ENCODE results near the gene ACADM. TPM values are rescaled to one million over a fixed set of nuclear protein-coding genes. Genes with fewer than 3 reads are reported as not detected.
"Not testable (repeated sequence)": the region's sequence is repeated elsewhere in the genome, so short reads cannot be mapped to it uniquely, and the experiment has no call there.

Gene ACADM
- polyA plus RNA-seq (2013, experiment 1 of 2), result 28.4 TPM
- polyA plus RNA-seq (2013, experiment 2 of 2), result 27.9 TPM

DNA sequence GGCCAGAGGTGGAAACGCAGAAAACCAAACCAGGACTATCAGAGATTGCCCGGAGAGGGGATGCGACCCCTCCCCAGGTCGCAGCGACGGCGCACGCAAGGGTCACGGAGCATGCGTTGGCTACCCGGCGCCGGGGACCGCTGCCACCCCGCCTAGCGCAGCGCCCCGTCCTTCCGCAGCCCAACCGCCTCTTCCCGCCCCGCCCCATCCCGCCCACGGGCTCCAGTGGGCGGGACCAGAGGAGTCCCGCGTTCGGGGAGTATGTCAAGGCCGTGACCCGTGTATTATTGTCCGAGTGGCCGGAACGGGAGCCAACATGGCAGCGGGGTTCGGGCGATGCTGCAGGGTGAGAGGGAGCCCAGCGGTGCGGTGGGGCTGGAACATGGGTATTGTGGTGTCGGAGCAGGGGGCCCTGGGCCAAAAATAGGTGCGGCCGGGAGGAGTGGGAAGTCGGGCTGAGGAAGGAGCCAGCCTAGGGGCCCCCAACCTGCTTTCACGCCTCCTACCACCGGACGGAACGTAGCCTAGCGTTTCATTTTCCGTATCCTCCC is at the start of gene ACADM:
Gene ACADM, plus strand, starts transcription at position 238 of the 551 bp plus-strand sequence. Its CDS starts 79 bp downstream, at position 317.
- H3K23ac ChIP-seq (ENCODE audit: low read length), result no peak within 1 kb of the TSS
- H3K9ac ChIP-seq (ENCODE audit: low read length), result peak within 1 kb of the TSS; percentile 91
- peaks cover 7% of the 10 kb centered on the region for H3K79me1 ChIP-seq (ENCODE audit: low read length)
- H3K4ac ChIP-seq (ENCODE audit: low read depth, low read length), result no peak within 1 kb of the TSS
- H2BK15ac ChIP-seq (replicated peaks; ENCODE audit: low read depth), result no peak within 1 kb of the TSS
- H4K8ac ChIP-seq (ENCODE audit: low read depth, low read length), result no peak within 1 kb of the TSS
- no peak within 1 kb of the TSS for H4K5ac ChIP-seq (ENCODE audit: low read length)
- peaks cover 14% of the 10 kb centered on the region for H3K79me2 ChIP-seq (ENCODE audit: control insufficient read depth, insufficient read depth, low read length)
- no peaks in the 10 kb centered on the region for H3K36me3 ChIP-seq (ENCODE audit: control insufficient read depth, insufficient read depth, low read length)
- WGBS (ENCODE audit: extremely low coverage, insufficient coverage, low lambda C conversion rate), result no CpG with 5 or more reads among the region's 48 CpGs
- no peaks in the 10 kb centered on the region for H3K27me3 ChIP-seq (ENCODE audit: insufficient read depth, low read length, poor library complexity)
- peak; percentile 83 for DNase-seq
- H3K4me1 ChIP-seq (ENCODE audit: control insufficient read depth, low read depth, low read length), result no peaks in the 10 kb centered on the region
- no peak within 1 kb of the TSS for H2BK120ac ChIP-seq (ENCODE audit: low read depth, low read length)
- H2AK5ac ChIP-seq (ENCODE audit: low read length), result no peak within 1 kb of the TSS
- H3K4me3 ChIP-seq (ENCODE audit: low read length), result peak within 1 kb of the TSS; percentile 78
- H3K56ac ChIP-seq (ENCODE audit: low read length), result peak within 1 kb of the TSS; percentile 91
- H3K18ac ChIP-seq (ENCODE audit: low read length), result peak within 1 kb of the TSS; percentile 91
- H2BK5ac ChIP-seq (ENCODE audit: low read length), result peak within 1 kb of the TSS; percentile 43
- peak within 1 kb of the TSS; percentile 88 for H3K27ac ChIP-seq (ENCODE audit: low read depth, low read length)
- H3K4me2 ChIP-seq (ENCODE audit: low read length), result peak within 1 kb of the TSS; percentile 45

DNA sequence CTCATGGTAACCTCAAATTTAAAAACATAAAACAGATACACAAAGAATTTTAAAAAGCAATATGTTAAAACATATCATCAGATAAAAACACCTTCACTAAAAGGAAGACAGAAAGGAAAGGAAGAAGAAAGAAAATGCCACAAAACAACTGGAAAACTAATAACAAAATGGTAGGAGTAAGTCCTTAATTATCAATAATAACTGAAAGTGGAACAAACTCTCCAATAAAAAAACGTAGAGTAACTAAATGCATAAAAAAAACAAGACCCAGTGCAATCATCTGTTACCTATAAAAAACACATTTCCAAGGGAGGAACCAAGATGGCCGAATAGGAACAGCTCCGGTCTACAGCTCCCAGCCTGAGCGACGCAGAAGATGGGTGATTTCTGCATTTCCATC is 47.1 kb upstream of the ACADM start:
- no peak overlapping the region for H4K8ac ChIP-seq (ENCODE audit: low read depth, low read length)
- no peaks in the 10 kb centered on the region for H3K27me3 ChIP-seq (ENCODE audit: insufficient read depth, low read length, poor library complexity)
- no peaks in the 10 kb centered on the region for H3K79me1 ChIP-seq (ENCODE audit: low read length)
- no peak for DNase-seq
- H3K4me1 ChIP-seq (ENCODE audit: control insufficient read depth, low read depth, low read length), result peaks cover 6% of the 10 kb centered on the region
- H3K79me2 ChIP-seq (ENCODE audit: control insufficient read depth, insufficient read depth, low read length), result no peaks in the 10 kb centered on the region
- no peak overlapping the region for H3K27ac ChIP-seq (ENCODE audit: low read depth, low read length)
- no peak overlapping the region for H2BK5ac ChIP-seq (ENCODE audit: low read length)
- H3K56ac ChIP-seq (ENCODE audit: low read length), result no peak overlapping the region
- H3K4me3 ChIP-seq (ENCODE audit: low read length), result no peak overlapping the region
- H3K23ac ChIP-seq (ENCODE audit: low read length), result no peak overlapping the region
- H4K5ac ChIP-seq (ENCODE audit: low read length), result no peak overlapping the region
- H3K9ac ChIP-seq (ENCODE audit: low read length), result no peak overlapping the region
- H3K4me2 ChIP-seq (ENCODE audit: low read length), result no peak overlapping the region
- H3K36me3 ChIP-seq (ENCODE audit: control insufficient read depth, insufficient read depth, low read length), result no peaks in the 10 kb centered on the region
- no peak overlapping the region for H2BK15ac ChIP-seq (replicated peaks; ENCODE audit: low read depth)
- no peak overlapping the region for H3K4ac ChIP-seq (ENCODE audit: low read depth, low read length)
- no peak overlapping the region for H2BK120ac ChIP-seq (ENCODE audit: low read depth, low read length)
- no CpG with 5 or more reads among the region's 5 CpGs for WGBS (ENCODE audit: extremely low coverage, insufficient coverage, low lambda C conversion rate)
- H3K18ac ChIP-seq (ENCODE audit: low read length), result no peak overlapping the region
- no peak overlapping the region for H2AK5ac ChIP-seq (ENCODE audit: low read length)

DNA sequence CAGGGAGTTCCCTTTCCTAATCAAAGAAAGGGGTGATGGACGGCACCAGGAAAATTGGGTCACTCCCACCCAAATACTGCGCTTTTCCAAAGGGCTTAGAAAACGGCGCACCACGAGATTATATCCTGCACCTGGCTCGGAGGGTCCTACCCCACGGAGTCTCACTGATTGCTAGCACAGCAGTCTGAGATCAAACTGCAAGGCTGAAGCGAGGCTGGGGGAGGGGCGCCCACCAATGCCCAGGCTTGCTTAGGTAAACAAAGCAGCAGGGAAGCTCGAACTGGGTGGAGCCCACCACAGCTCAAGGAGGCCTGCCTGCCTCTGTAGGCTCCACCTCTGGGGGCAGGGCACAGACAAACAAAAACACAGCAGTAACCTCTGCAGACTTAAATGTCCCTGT is 46.5 kb upstream of the ACADM start:
- not testable (repeated sequence) for H3K9ac ChIP-seq (ENCODE audit: low read length); H4K8ac ChIP-seq (ENCODE audit: low read depth, low read length); H2BK5ac ChIP-seq (ENCODE audit: low read length); H3K56ac ChIP-seq (ENCODE audit: low read length); H4K5ac ChIP-seq (ENCODE audit: low read length); H3K79me1 ChIP-seq (ENCODE audit: low read length); H3K27ac ChIP-seq (ENCODE audit: low read depth, low read length); H3K4ac ChIP-seq (ENCODE audit: low read depth, low read length); H3K18ac ChIP-seq (ENCODE audit: low read length); H3K23ac ChIP-seq (ENCODE audit: low read length); DNase-seq; H2BK120ac ChIP-seq (ENCODE audit: low read depth, low read length); H3K27me3 ChIP-seq (ENCODE audit: insufficient read depth, low read length, poor library complexity); H2BK15ac ChIP-seq (replicated peaks; ENCODE audit: low read depth); H3K36me3 ChIP-seq (ENCODE audit: control insufficient read depth, insufficient read depth, low read length); H2AK5ac ChIP-seq (ENCODE audit: low read length); H3K4me3 ChIP-seq (ENCODE audit: low read length); H3K4me2 ChIP-seq (ENCODE audit: low read length); H3K4me1 ChIP-seq (ENCODE audit: control insufficient read depth, low read depth, low read length); H3K79me2 ChIP-seq (ENCODE audit: control insufficient read depth, insufficient read depth, low read length)
- no CpG with 5 or more reads among the region's 10 CpGs for WGBS (ENCODE audit: extremely low coverage, insufficient coverage, low lambda C conversion rate)

DNA sequence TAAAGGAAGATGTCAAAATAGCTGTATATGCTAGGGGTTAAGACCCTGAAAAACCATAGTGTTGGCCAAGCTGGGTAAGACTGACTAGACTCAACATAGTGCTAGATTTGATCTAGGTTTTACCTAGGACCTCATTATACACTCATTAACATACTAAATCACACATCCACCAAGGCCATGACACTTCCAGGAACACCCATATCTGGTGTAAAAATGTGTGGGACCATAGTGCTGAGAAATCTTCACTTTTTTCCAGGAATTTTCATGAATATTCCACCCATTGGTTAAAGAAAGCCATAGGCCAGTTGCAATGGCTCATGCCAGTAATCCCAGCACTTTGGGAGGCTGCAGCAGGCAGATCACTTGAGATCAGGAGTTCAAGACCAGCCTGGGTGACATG is 34.0 kb upstream of the ACADM start:
- no peak overlapping the region for H2AK5ac ChIP-seq (ENCODE audit: low read length)
- H4K8ac ChIP-seq (ENCODE audit: low read depth, low read length), result no peak overlapping the region
- no peak overlapping the region for H3K23ac ChIP-seq (ENCODE audit: low read length)
- H3K27ac ChIP-seq (ENCODE audit: low read depth, low read length), result no peak overlapping the region
- no peak overlapping the region for H2BK5ac ChIP-seq (ENCODE audit: low read length)
- H3K79me2 ChIP-seq (ENCODE audit: control insufficient read depth, insufficient read depth, low read length), result no peaks in the 10 kb centered on the region
- no peak overlapping the region for H2BK120ac ChIP-seq (ENCODE audit: low read depth, low read length)
- H3K27me3 ChIP-seq (ENCODE audit: insufficient read depth, low read length, poor library complexity), result no peaks in the 10 kb centered on the region
- H3K36me3 ChIP-seq (ENCODE audit: control insufficient read depth, insufficient read depth, low read length), result no peaks in the 10 kb centered on the region
- no peak overlapping the region for H3K4me2 ChIP-seq (ENCODE audit: low read length)
- H3K18ac ChIP-seq (ENCODE audit: low read length), result no peak overlapping the region
- no peak overlapping the region for H2BK15ac ChIP-seq (replicated peaks; ENCODE audit: low read depth)
- no peak overlapping the region for H3K56ac ChIP-seq (ENCODE audit: low read length)
- H3K4me1 ChIP-seq (ENCODE audit: control insufficient read depth, low read depth, low read length), result peaks cover 2% of the 10 kb centered on the region
- H3K4me3 ChIP-seq (ENCODE audit: low read length), result no peak overlapping the region
- no peak for DNase-seq
- no peak overlapping the region for H4K5ac ChIP-seq (ENCODE audit: low read length)
- no peaks in the 10 kb centered on the region for H3K79me1 ChIP-seq (ENCODE audit: low read length)
- H3K4ac ChIP-seq (ENCODE audit: low read depth, low read length), result no peak overlapping the region
- no peak overlapping the region for H3K9ac ChIP-seq (ENCODE audit: low read length)

DNA sequence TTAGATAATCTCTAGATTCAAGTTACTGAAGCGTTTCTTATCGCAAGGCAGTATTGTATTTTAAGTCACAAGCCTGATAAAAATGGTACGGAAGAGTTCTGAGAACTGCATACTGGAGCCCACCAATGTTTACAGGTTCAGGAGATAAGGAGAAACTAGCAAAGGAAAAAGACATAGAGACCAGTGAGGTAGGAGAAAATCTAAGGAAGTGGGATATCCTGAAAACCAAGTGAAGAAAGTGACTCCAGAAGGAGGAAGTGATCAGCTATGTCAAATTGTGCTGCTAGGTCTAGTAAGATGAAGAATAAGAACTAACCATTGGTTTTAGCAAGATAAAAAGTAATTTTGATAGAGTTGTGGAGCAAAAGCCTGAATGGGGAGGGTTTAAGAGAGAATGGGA is 31.0 kb upstream of the ACADM start:
- Histone ChIP-seq H3K36me3 (ENCODE audit: control insufficient read depth, insufficient read depth, low read length) (no peaks in the 10 kb centered on the region), H3K4me1 (ENCODE audit: control insufficient read depth, low read depth, low read length) (peaks cover 2% of the 10 kb centered on the region), H3K23ac (ENCODE audit: low read length) (no peak overlapping the region), H3K9ac (ENCODE audit: low read length) (no peak overlapping the region), H3K79me2 (ENCODE audit: control insufficient read depth, insufficient read depth, low read length) (no peaks in the 10 kb centered on the region), H3K18ac (ENCODE audit: low read length) (no peak overlapping the region), H3K4ac (ENCODE audit: low read depth, low read length) (no peak overlapping the region), H4K5ac (ENCODE audit: low read length) (no peak overlapping the region), H2BK15ac (replicated peaks; ENCODE audit: low read depth) (no peak overlapping the region), H2BK120ac (ENCODE audit: low read depth, low read length) (no peak overlapping the region), H3K27ac (ENCODE audit: low read depth, low read length) (no peak overlapping the region), H2AK5ac (ENCODE audit: low read length) (no peak overlapping the region), H3K4me3 (ENCODE audit: low read length) (no peak overlapping the region), H3K27me3 (ENCODE audit: insufficient read depth, low read length, poor library complexity) (no peaks in the 10 kb centered on the region), H2BK5ac (ENCODE audit: low read length) (no peak overlapping the region), H3K79me1 (ENCODE audit: low read length) (no peaks in the 10 kb centered on the region), H4K8ac (ENCODE audit: low read depth, low read length) (no peak overlapping the region), H3K56ac (ENCODE audit: low read length) (no peak overlapping the region), H3K4me2 (ENCODE audit: low read length) (no peak overlapping the region)
- DNase-seq, result no peak
- WGBS (ENCODE audit: extremely low coverage, insufficient coverage, low lambda C conversion rate), result no CpG with 5 or more reads among the region's 3 CpGs

DNA sequence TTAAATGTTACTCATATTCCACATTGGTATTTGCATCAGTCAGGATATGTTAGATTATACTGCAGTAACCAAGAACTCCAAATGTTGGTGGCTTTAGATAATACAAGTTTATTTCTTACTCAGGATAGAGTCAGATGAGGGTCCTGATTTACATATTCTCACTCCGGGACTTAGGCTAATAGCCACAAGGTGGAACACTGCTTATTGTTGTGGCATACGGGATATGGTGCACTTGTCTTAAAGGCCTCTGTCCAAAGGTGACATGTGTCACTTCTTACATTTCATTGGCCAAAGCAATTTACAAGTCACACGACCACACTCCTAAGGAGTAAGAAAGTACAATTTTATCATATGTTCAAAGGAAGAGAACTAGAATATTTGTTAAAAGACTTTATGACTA is 28.5 kb upstream of the ACADM start:
- Histone ChIP-seq H3K18ac (ENCODE audit: low read length) (no peak overlapping the region), H3K4me2 (ENCODE audit: low read length) (no peak overlapping the region), H3K9ac (ENCODE audit: low read length) (no peak overlapping the region), H3K23ac (ENCODE audit: low read length) (no peak overlapping the region), H4K5ac (ENCODE audit: low read length) (no peak overlapping the region), H2BK120ac (ENCODE audit: low read depth, low read length) (no peak overlapping the region), H3K27ac (ENCODE audit: low read depth, low read length) (no peak overlapping the region), H3K79me1 (ENCODE audit: low read length) (no peaks in the 10 kb centered on the region), H3K4me1 (ENCODE audit: control insufficient read depth, low read depth, low read length) (peaks cover 2% of the 10 kb centered on the region), H3K79me2 (ENCODE audit: control insufficient read depth, insufficient read depth, low read length) (no peaks in the 10 kb centered on the region), H2AK5ac (ENCODE audit: low read length) (no peak overlapping the region), H3K56ac (ENCODE audit: low read length) (no peak overlapping the region), H4K8ac (ENCODE audit: low read depth, low read length) (no peak overlapping the region), H3K27me3 (ENCODE audit: insufficient read depth, low read length, poor library complexity) (no peaks in the 10 kb centered on the region), H2BK5ac (ENCODE audit: low read length) (no peak overlapping the region), H2BK15ac (replicated peaks; ENCODE audit: low read depth) (no peak overlapping the region), H3K36me3 (ENCODE audit: control insufficient read depth, insufficient read depth, low read length) (no peaks in the 10 kb centered on the region), H3K4me3 (ENCODE audit: low read length) (no peak overlapping the region), H3K4ac (ENCODE audit: low read depth, low read length) (no peak overlapping the region)
- DNase-seq, result no peak
- no CpG with 5 or more reads among the region's 3 CpGs for WGBS (ENCODE audit: extremely low coverage, insufficient coverage, low lambda C conversion rate)

Measured in mesendoderm (in vitro differentiated cells).